Stimulated activated CD4-positive, alpha-beta T cell treated with anti-CD3 and anti-CD28 coated beads, TNF-alpha, amount 100 ng/mL, for 48 hours (primary cell): Measurements from ENCODE around the gene IQCK.
A peak's percentile ranks its signal among the peaks of the same experiment; 100 is the strongest.
"Not testable (repeated sequence)": the region's sequence is repeated elsewhere in the genome, so short reads cannot be mapped to it uniquely, and the experiment has no call there.

ENCODE experiments used
- DNase-seq, 3 donors: peaks; one replicate each; pipeline ENCODE4 v3.0.0-alpha.2; 2020; ENCODE audit warnings: low read depth in 3 of 3

The IQCK gene

GRCh38 chr16:19717741-19718623 lies at the start of gene IQCK, which contains the start of gene KNOP1:
Gene IQCK, plus strand, starts transcription at chr16:19718271. Its CDS starts 36 bp downstream, at chr16:19718307.
Gene KNOP1, minus strand, starts transcription at chr16:19718227. Its CDS starts 3,192 bp downstream, at chr16:19715035.
- peak; percentile 76 to 84 (median 83) for DNase-seq

- no peak for DNase-seq
Observed at GRCh38 chr16:19672378-19672777, 45.7 kb upstream of the IQCK start.

GRCh38 chr16:19674485-19674884 lies 43.6 kb upstream of the IQCK start:
- DNase-seq, result no peak

- DNase-seq, result no peak
Observed at GRCh38 chr16:19677402-19677801, 40.7 kb upstream of the IQCK start.

- DNase-seq, result no peak
Observed at GRCh38 chr16:19678804-19679203, 39.3 kb upstream of the IQCK start.

GRCh38 chr16:19679281-19679680 lies 38.8 kb upstream of the IQCK start:
- not testable (repeated sequence) for DNase-seq

GRCh38 chr16:19680881-19681340 lies 37.2 kb upstream of the IQCK start:
- no peak for DNase-seq

- no peak for DNase-seq
Observed at GRCh38 chr16:19681637-19682036, 36.4 kb upstream of the IQCK start.

GRCh38 chr16:19683453-19684236 lies 34.4 kb upstream of the IQCK start:
- no peak for DNase-seq

- DNase-seq, result no peak
Observed at GRCh38 chr16:19685176-19685575, 32.9 kb upstream of the IQCK start.

- DNase-seq, result no peak
Observed at GRCh38 chr16:19687279-19687678, 30.8 kb upstream of the IQCK start.

GRCh38 chr16:19688396-19689024 lies 29.6 kb upstream of the IQCK start:
- no peak for DNase-seq

GRCh38 chr16:19689342-19689741 lies 28.7 kb upstream of the IQCK start:
- DNase-seq, result no peak

GRCh38 chr16:19690196-19690595 lies 27.9 kb upstream of the IQCK start:
- no peak for DNase-seq

GRCh38 chr16:19691161-19691711 lies 26.8 kb upstream of the IQCK start:
- no peak for DNase-seq

- DNase-seq, result no peak
Observed at GRCh38 chr16:19694989-19695388, 23.1 kb upstream of the IQCK start.

GRCh38 chr16:19696328-19696727 lies 21.7 kb upstream of the IQCK start:
- peak; percentile 3 to 23 (median 22) for DNase-seq

GRCh38 chr16:19696961-19697360 lies 21.1 kb upstream of the IQCK start:
- no peak for DNase-seq

GRCh38 chr16:19697756-19698318 lies 20.2 kb upstream of the IQCK start:
- DNase-seq, result no peak

GRCh38 chr16:19698480-19699465 lies 19.3 kb upstream of the IQCK start:
- DNase-seq, result no peak
